Dermis blood vessel endothelial cell (primary cell): ENCODE data around the gene CAMKMT. TPM values are rescaled to one million over a fixed set of nuclear protein-coding genes. Genes with fewer than 3 reads are reported as not detected.
A peak's percentile ranks its signal among the peaks of the same experiment; 100 is the strongest.
"Not testable (repeated sequence)": the region's sequence is repeated elsewhere in the genome, so short reads cannot be mapped to it uniquely, and the experiment has no call there.

ENCODE experiments used
- DNase-seq: peaks from one replicate; pipeline ENCODE4 v3.0.0; 2010
- total RNA-seq: library from RNA; depleted of rRNA; stranded (reverse); fragments of >200 nt; gene quantifications from 2 replicates; pipeline ENCODE4 v1.2.3, GENCODE V29; 2014

CAMKMT gene
- total RNA-seq, 1 donor from 2014 or later = 4.8 TPM

DNA sequence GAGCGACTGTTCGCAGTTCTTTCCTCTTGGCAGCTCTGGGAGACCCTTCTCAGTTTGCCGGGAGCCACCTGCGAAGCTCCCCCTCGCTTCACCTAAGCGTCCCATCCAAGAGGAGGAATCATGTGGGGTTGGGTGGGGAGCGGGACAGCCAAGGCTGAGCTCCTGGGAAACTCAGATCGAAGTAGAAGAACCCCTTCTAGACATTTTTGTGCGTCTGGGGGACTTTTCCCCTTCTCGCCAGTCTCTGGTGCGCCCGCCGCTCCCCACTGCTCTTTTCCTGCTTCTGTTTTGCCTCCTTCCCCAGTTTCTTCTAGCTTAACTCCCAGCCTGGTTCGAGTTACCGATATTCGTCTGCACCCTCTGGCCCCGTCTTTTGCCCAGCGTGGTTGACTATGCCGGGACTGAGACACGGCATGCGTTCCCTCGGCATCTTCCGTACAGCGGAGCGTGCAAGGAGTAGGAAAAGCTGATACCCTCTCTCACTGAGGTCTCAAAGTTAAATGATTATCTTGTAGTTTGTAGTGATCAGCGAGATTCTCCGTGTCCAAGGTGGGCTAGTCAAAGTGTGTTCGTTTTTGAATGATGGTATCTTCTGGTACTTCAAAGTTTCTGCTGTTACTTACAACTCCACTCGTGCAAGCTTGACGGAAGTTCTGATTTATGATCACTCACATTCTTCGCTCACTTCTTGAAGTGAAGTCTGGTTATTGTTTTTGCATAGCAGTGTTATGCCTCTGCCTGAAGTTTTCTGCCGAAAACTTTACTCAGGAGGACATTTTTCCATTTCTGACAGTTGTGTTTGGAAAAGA is 664 bp downstream of the CAMKMT start:
- DNase-seq = peak; percentile 60

DNA sequence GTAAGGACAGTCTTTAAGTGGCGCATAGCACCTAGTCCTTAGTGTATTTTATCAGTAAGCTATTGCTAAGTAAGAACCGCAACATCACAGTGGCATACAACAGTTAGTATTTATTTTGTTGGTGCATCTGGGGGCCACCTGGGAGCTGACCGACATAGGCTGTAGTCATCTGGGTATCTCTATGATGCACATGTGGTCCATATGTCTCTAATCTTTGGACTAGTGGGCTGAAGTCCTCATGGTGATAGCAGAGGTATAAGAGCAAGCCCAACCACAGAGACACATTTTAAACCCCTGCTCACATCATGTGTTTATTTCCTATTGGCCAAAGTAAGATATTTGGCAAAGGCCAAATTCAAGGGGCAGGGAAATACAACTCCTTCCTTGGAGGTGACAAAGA is 2.9 kb downstream of the CAMKMT start:
- no peak for DNase-seq

DNA sequence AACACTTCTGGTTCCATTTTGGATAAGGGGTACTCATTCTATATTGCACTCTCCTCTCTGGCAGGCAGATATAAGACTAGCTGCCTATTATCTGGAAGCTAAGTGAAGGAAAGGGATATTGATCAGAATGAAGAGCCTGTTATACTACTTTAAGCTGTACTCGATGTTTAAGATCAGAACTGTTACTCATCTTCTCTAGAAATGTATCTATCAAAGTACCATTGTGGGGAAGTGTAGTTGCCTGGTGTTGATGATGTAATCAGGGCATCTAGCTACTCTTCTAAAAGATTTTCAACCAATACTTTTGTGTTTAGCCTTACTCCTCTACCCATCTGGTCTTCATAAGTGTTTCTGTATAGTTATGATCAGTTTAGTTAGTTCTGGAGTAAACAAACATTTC is 5.8 kb downstream of the CAMKMT start:
- no peak for DNase-seq

DNA sequence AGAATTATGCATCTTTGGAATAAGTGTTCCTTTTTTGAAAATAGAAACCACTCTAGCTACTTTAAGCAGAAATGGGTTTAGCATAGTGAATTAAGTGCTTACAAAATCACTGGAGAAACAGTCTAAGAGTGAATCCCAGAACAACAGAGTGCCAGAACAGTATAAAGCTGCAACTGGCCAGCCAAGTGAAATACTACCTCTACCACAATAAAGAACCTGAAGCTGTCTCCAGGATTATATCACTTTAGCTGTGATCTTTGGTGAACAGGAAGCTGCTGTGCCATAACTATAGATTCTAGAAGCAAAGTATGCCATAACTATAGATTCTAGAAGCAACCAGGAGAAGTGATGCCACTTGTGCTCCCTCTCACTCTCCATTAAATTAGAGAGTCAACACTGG is 7.6 kb downstream of the CAMKMT start:
- no peak for DNase-seq

DNA sequence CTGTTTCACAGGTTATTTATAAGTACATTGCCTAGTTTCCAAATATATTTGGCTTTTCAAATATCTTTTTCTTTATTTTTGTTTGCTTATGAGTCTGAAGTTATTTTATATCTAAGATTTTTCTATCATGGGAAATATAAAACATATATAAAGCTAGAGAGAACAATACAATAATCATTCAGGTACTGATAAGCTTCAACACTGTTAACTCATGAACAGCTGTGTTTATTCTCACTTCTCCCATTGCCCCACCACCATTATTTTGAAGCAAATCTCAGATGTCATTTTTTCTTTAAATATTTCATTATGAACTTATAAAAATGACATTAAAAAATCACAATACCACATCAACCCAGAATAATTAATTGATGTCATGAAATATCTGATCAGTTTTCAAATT is 9.7 kb downstream of the CAMKMT start:
- DNase-seq = no peak

DNA sequence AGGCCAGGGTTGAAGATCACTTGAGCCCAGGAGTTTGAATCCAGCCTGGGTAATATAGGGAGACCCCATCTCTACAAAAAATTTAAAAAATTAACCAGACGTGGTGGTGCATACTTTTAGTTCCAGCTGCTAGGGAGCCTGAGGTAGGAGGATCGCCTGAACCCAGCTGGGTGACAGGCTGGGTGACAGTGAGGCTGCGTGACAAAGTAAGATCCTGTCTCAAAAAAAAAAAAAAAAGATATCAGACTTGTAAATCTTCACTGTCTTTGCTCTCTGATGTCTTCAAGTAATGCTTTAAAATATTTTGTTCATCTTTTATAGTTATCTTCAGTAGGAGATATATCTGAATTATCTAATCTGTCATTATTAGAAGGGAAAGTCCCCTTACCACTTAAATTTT is 10.5 kb downstream of the CAMKMT start:
- DNase-seq = no peak

DNA sequence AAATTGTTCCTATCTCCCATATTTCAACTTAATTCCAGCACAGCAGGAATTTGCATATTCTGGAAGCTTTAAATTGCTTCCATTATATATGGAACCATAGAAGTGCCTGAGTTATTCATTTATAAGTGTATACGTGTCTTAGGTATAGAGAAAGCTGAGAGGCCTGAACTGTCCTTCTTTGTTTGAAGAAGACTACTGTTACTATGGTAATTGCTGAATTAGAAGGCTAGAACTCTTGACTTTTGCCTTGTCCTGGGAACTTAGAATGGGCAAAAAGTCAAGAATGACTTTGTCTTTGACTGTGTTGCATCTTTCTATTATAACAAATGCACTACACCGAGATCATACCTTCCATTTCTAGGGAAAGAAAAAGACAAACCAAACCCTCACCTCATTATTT is 15.7 kb downstream of the CAMKMT start:
- DNase-seq = no peak

DNA sequence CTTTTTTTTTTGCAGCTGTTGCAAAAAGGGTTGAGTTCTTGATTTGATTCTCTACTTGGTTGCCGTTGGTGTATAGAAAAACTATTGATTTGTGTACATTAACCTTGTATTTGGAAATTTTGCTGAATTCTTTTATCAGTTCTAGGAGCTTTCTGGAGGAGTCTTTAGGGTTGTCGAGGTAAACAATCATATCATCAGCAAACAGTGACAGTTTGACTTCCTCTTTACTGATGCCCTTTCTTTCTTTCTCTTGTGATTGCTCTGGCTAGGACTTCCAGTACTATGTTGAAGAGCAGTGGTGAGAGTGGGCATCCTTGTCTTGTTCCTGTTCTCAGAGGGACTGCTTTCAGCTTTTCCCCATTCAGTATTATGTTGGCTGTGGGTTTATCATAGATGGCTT is 23.5 kb downstream of the CAMKMT start:
- not testable (repeated sequence) for DNase-seq

DNA sequence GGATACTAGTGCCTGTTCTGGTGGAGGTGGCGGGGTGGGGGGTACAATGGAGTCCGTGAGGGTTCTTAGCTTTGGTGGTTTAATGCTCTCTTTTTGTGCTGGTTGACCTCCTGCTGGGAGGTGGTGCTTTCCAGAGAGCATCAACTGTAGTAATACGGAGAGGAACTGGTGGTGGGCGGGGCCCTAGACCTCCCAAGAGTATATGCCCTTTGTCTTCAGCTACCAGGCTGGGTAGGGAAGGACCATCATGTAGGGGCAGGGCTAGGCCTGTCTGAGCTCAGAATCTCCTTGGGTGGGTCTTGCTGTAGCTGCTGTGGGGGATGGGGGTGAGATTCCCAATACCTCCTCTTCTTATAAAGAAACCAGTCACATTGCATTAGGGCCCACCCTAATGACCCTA is 27.1 kb downstream of the CAMKMT start:
- no peak for DNase-seq

DNA sequence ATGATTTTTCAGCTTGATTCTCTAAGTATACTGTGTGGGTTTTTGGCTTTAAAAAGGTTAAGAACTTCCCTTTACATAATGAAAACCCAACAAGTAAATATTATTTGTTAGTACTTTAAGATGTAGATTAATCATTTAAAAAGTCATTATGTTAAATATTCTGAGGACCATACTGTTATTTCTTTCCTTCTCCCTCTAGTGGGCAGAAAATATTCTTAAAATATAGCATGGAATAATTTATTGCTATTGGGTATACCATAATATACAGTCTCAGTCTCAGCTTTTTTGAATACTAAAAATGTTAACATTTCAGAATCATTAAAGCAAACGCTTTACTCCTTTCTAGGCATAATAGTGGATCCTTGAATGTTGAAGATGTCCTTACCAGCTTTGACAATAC is 28.1 kb downstream of the CAMKMT start:
- DNase-seq = peak; percentile 10

DNA sequence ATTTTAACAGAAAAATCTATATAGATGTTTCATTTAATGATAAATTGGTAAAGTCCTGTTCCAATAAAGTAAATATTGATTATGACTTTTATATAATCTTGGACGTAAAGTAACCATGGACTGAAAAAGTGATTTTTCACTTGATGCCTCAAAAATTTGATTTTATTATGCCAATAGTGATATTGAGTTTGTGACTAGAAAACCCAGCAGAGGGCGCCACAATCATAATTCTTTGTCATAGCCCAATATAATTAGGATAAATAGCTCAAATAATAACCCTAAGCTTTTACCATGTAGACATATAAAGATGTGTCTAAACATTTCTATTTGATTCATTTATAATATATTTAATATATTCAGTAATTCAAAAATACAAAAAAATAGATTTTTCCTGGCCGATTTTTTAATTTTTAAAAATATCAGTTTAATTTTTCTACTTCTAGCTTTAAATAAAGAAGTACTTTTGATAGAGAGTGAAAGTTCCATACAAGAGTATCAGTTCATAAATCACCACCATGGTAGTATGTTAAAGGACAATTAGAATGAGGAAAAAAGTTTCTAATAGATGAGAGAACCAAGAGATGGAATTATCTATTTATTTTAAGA is 30.7 kb downstream of the CAMKMT start:
- DNase-seq = peak; percentile 63

DNA sequence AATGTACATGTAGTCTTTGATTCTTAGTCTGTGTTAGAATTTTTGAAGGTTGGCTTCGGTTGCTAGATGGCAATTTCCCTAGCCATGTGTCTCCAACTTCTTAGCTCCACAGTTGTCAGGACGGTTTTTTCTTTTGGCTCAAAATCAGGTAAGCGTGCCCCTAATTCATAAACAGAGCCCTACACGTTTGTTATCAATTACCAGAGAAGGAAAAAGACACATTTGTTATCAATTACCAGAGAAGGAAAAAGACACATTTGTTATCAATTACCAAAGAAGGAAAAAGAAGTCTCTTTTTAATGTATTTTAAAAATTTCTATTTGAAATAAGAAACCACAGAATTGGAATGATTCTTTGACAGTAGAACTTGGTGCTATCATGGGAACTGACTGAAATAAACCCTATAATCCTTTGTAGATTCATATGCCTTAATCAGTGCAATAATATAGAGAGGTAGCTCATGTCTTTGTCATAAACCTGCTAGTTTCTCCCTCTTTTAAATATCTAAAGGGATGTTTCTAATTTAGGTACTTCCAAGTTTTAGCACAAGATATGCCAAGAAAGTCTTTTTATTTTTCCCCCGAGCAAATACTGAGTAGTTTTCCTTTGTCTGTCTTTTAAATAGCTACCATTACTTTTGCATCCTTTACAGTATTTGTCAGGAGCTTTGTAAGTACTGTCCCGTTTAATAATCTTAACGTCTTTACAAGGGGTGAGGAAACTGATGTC is 35.9 kb downstream of the CAMKMT start:
- DNase-seq = no peak

DNA sequence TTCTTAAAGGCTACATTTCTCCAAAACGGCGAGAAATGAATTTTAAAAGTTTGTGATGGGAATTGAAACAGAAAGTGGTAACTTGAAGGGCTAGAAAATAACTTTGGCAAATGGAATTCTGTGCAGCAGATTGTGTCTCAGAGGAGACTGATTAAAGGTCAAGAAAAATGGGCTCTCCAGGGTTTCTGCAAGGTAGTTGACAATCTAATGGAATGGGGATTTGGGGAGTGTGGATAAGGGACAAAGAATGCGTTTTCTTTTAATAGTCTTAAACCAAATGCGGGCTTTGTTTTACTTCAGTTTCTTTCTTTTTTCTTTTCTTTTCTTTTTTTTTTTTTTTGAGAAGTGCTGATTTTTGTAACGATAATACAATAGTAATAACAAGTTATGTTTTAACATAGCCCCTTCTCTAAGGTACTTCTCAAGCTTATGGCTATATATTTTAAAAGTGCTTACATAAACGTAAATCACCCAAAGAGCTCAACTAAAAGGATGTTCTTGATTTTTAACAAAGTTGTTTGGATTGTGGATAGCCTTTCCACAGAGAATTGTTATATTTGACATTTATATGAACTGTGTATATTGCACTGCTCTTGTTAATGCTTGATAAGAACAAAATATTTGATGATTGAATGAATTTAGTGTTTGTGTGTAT is 36.6 kb downstream of the CAMKMT start:
- no peak for DNase-seq

DNA sequence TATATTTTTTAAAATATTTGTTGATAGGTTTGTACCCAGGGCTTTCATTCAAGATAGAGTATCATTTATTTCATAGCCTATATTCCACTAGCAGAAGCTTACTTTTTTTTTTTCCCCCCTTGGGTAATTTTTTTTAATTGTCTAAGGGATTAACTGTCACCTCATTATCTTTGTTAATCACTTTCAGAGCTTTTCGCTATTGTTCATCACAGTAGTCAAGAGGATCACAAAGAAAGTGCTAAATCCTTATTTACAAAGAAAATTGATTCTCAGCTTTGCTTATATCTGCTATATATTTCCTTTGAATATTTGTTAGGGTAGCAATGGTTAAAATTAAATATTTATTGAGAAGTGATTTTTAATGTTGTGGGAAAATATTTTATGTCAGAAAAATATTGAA is 59.0 kb downstream of the CAMKMT start:
- no peak for DNase-seq

DNA sequence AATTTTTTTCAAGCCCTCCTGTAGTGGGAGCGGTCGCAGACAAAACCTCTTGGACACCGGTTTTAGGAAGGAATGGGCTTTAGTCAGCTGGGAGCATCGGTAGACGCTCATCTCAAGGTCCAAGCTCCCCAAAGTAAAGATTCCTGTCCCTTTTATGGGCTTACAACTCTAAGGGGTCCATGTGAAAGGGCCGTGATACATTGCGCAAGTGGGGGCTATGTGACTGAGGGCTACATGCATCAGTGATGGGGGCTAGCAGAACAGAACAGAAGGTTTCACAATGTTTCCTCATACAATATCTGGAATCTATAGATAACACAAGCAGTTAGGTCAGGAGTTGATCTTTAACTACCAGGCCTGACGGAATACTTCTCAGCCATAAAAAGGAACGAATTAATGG is 62.5 kb downstream of the CAMKMT start:
- no peak for DNase-seq

DNA sequence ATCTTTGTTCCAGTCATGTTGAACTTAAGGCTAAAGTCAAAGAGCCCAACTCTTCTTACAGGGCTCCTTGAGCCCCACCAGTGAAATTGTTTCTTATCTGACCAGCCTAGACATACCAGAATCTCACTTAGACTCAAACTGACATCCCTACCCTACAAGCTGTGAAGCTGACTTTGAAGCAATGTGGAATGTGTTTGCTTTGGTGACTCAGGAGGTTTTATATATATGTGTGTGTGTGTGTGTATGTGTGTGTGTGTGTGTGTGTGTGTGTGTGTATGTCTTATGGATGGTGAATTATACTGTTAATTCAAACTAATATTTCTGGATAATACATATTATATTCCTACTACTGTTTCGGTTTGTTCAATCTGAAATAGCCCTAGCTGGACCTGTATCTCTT is 67.3 kb downstream of the CAMKMT start:
- no peak for DNase-seq

DNA sequence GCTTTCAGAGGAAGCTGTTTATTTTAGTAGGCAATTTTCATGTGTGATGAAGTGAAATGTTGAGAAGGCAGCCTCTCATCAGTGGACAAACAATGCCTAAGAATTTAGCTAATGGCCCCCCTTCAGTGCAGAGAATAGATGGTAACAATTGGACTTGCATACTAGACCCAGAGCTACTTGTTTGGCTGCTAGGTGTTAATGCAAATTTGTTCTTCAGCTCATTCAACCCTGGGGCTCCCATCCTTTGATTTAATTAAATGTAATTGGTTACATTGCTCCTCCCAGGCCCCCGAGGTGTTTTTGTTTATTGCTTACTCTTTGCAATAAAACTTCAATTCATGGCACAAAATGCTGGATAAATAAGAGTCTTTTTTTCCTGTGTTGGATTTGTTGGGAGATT is 68.6 kb downstream of the CAMKMT start:
- DNase-seq = no peak

DNA sequence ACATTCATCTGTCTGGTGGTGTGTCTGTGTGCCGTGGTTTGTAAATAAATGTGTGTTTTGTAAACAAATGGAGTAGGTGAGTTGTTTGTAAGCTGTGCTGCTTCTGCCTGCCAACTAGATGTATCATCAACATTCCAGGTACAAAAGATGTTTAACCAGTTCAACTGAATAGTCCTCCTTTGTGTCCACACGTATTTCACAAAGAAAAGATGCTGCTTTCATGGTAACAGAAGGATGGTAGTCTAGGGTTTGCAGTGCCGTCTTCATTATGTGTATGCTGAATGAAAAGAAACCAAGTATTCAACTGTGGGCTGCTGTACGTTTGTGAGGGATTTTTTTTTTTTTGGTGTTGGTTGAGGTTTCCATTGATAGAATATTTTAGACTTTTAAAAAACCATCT is 72.1 kb downstream of the CAMKMT start:
- no peak for DNase-seq

DNA sequence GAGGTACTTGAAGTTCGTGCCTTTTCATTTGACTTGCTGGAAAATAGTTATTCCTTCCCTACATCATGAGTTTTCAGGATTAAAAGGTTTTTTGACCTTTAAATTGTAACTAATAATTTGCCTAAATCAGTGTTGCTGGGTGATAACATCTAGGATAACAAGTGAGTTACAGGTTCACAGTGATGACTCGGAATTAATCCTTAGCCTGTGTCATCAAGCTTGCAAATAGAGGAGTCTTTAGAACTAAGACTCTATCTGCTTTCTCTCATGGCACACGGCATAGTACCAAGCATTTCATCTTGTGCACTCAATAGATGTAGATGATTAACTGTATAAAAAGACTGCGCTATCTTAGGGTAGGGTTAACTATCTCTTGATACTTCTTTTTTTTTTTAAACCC is 79.5 kb downstream of the CAMKMT start:
- no peak for DNase-seq

DNA sequence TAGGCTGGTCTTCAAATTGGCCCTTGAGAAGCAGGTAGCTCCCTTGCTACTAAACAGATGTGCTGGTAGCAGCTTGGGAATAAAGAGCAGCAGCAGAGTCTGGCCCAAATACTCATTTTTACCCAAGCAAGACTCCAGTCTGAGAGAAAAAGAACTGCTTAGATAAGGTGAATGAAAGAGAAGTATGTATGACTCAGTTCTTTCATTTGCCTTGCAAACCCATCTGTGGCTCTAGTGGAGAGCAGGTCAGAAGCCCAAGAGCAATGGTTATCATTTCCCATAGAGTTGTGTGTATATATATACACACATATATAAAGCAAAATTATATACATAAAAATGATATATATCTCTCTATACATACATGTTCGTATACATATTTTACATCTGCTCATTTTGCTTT is 80.3 kb downstream of the CAMKMT start:
- DNase-seq = no peak

DNA sequence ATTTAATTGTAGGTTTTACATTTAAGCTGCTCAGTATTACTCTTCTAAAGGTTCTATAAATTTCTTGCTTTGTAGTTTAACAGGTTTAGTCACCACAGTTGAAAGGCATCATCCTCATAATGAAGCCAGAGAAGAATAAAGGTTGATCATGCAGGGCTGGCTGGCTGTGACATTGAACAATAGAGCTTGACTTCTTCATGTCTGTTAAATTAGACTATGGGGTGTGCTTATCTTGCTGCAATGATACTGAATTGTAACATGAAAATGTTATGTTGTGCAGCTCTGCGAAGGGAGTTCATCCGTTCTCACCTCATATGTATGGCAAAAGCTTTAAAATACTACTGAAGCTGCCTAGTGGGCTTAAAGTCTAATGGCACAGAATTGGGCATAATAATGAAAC is 81.8 kb downstream of the CAMKMT start:
- DNase-seq = no peak

DNA sequence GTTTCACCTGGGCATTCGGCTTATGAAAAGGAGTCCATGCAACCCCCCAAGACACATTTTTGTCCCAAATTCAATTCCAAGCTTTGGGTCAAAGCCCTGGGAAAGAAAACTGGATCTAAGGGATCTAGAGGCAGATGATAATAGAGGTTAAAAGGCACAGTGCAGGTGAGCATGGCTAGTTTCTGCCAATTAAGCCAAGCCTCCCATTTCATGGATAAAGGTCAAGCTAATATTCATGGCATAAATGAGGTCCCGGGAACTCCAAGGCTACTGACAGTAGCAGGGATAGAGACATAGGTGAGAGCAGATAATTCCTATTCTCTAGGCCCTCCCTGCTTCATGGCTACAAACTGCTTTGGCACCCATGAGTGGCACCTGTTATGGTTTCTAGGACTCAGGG is 83.1 kb downstream of the CAMKMT start:
- no peak for DNase-seq

DNA sequence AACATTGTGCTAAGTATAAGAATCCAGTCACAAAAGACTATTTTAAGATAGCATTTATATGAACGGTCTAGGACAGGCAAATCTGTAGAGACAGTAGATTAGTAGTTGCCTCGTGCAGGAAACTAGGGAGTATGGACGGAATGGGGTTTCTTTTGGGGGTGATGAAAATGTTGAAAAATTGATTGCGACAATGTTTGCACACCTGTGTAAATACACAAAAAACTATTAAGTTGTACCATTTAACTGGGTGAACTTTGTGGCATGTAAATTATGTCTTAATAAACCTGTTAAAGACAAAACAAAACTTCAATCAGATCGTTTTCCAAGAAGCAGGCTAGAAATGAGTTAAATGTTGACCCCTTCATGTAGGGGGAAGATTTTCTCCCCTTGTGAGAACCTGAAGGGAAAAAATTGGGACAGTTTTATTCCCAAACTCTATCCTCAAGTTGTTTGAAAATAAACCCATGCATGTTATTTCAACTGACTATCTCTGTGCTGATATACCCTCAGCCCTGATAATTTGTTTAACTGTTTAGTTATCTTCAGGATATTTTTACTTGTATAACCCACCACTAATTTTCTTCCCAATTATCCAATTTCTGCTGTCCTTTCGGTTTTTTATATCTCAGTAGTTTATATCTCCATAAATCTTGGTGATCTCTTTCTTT is 87.2 kb downstream of the CAMKMT start:
- DNase-seq = no peak
